Measurements from ENCODE around the gene TRAF3. TPM values are rescaled to one million over a fixed set of nuclear protein-coding genes. Genes with fewer than 3 reads are reported as not detected.

Gene TRAF3, protein sequence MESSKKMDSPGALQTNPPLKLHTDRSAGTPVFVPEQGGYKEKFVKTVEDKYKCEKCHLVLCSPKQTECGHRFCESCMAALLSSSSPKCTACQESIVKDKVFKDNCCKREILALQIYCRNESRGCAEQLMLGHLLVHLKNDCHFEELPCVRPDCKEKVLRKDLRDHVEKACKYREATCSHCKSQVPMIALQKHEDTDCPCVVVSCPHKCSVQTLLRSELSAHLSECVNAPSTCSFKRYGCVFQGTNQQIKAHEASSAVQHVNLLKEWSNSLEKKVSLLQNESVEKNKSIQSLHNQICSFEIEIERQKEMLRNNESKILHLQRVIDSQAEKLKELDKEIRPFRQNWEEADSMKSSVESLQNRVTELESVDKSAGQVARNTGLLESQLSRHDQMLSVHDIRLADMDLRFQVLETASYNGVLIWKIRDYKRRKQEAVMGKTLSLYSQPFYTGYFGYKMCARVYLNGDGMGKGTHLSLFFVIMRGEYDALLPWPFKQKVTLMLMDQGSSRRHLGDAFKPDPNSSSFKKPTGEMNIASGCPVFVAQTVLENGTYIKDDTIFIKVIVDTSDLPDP
- 27.3 and 40.4 TPM in 2 replicates for total RNA-seq

DNA sequence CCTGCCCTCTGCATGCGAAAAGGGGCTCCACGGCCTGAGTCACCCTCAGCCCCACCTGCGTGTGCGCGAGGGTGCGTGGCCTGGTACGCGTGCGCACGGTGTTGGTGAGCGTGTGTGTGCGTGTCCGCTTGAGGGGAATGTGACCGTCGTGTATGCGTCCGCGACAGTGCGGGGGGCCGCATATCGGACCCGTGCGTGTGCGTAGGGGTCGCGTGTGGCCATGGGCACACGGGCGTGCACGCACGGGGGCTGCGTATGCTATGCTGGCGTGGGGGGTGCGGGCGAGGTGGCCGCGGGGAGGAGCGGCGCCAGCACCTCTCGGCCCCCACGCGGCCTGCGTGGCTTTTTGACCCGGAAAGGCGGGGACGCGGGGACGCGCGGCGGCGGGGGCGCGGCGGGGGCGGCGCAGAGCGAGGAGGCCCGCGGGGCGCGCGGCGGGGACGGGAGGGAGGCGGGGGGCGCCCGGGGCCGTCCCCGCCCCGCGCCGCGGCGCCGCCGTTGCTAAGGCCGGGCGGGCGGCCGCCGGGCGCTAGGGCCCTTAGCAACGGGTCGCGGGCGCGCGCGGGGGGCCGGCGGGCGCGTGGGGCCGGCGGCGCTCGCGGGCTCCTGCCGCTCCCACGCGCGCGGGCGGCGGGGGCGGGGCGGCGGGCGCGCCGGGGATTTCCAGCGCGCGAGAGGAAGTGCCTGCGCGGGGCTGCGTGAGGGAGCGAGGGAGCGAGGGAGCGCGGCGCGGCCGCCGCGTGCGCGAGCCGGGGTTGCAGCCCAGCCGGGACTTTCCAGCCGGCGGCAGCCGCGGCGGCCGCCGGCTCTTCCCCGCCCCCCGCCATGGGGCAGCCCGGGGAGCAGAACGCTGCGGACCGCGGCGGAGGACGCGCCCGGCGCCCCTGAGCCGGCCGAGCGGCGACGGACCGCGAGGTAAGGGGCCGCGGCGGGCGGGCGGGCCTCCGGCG, at the start of gene TRAF3:
TSS of gene TRAF3 (plus strand) at position 689 of the 950 bp plus-strand sequence. CDS start 92,753 bp downstream, outside the sequence.

DNA sequence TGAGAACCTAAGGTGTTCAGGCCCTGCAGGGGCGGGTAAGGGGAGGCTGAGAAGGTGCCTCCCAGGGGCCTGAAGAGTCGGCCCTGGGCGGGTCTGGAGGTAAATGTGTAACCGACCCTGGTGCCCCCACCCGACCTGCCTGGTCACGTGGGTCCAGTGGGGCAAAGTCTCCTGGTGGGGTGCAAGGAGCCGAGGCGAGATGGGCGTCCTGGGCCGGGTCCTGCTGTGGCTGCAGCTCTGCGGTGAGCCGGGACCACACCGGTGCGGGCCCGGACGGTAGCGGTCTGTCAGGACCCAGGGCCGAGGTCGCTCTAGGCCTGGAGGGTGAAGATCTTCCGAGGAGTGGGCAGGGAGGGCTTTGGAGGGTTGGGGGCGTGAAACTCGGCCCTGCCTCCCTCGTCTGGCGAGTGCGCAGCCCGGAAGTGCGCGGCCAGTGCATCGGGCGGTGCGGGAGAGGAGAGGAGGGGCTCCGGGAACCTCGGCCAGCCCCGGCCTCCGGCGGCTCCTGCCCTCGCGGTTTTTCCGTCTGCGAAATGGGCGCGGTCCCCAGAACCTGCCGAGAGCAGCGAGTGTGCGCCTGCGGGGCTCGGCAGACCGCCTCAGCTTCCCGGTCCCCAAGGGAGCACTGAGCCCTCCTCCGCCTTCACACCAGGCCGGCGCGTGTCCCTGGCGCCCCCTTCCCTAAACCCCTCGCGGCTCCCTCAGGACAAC, 145.4 kb downstream of the TRAF3 start, which contains the start of gene AMN:
TSS of gene AMN (plus strand) at position 174 of the 711 bp plus-strand sequence. CDS start at position 200, 26 bp downstream.

Other genes starting within 250 kb of the TRAF3 start
- gene RCOR1, start 184.8 kb upstream of the TRAF3 start, total RNA-seq = 11.4 and 12.7 TPM in 2 replicates
- gene AMN, start 145.2 kb downstream of the TRAF3 start, total RNA-seq = 0.32 TPM in 1 of 2 replicates, not detected in the other

Data from epithelial cell of umbilical artery (primary cell).